ENCODE results near the gene TPST2. TPM values are rescaled to one million over a fixed set of nuclear protein-coding genes. Genes with fewer than 3 reads are reported as not detected.

The TPST2 gene
- polyA plus RNA-seq, 1 donor from 2014 or later: 34.7 TPM

DNA sequence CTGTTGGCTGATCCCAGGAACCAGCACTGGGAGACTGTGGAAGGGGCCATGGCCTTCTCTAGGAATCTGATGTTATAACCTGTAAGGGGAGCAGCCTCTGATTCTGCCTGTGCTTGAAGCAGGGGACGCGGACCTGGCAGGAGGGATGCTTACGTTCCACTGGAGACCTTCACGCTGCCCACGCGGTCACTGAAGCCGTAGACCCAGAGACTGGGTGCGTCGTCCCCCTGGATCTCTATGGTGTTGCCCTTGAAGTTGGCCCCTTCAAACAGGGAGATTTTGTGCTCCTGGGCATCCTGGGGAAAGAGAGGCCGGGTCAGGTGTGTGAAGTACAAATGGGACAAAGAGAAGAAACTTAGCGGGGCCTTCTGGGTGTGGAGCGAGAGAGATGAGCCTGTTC lies 11.8 kb upstream of the TPST2 start:
- Mint-ChIP-seq H3K9me3 (no peaks in the 10 kb centered on the region), H3K4me1 (peaks cover 0 to 5% (median 0%) of the 10 kb centered on the region in 3 donors), H3K4me3 (no peak overlapping the region), H3K36me3 (peaks cover 1% of the 10 kb centered on the region), H3K27ac (no peak overlapping the region), H3K27me3 (peaks cover 3% of the 10 kb centered on the region)

DNA sequence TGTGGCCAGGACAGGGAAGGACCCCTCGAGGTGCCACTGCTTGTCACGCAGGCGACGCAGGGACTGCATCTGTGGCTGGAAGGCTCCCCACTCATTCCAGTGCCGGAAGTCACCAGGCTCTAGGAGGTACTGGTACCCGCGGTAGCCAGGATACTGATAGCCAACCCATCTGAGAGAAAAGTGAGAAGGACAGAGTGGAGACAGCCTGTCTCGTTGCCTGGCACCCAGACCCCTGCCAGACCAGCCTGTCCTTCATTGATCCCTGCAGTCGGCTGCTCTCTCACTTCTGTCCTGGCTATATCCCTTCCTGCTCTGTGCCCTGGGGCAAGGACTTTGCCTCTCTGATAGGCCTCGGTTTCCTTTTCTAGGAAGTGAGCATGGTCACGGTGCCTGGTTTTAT lies 9.6 kb upstream of the TPST2 start:
- Mint-ChIP-seq H3K4me1 (peaks cover 0 to 5% (median 0%) of the 10 kb centered on the region in 3 donors), H3K9me3 (no peaks in the 10 kb centered on the region), H3K27me3 (peaks cover 3% of the 10 kb centered on the region), H3K4me3 (no peak overlapping the region), H3K27ac (no peak overlapping the region), H3K36me3 (no peaks in the 10 kb centered on the region)

DNA sequence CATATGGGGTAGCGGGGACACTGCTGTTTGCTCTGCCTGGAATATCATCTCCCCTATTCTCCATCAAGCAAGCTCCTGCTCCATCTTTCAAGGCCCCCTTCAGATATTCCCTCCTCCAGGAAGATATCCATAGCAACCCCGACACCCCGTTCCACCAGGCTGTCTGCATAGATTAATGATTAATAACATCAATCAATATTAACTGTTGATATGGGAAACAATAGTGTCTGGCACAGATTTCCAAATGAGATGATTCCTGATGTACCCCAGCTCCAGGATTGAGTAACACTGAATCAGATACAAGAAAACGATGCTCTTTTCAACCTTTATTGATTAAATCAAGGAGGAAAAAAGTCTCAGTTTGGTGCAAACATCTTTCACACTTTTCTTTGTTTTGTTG lies 7.5 kb upstream of the TPST2 start:
- no peak overlapping the region for H3K27ac Mint-ChIP-seq
- no peaks in the 10 kb centered on the region for H3K9me3 Mint-ChIP-seq
- peaks cover 3% of the 10 kb centered on the region for H3K27me3 Mint-ChIP-seq
- no peak overlapping the region for H3K4me3 Mint-ChIP-seq
- no peaks in the 10 kb centered on the region for H3K36me3 Mint-ChIP-seq
- H3K4me1 Mint-ChIP-seq: peaks cover 7 to 11% (median 7%) of the 10 kb centered on the region in 3 donors

DNA sequence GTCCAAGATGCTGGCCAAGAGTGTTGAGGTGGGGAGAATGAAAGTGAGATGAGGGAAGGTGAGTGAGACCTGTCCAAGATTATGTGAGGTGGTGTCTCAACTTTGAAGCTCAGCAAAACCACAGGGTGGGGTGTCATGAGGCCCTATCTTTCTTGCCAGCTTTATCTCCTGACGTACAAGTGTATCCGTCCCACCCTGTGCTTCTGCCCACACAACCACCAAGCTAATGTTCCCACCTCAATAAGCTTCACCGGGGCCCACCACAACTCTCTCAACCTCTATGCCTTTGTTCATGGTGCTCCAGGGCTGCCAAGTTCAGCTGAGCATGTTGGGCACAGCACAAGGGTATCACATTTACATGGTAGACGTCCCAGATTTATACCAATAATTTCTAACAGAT lies 7.1 kb upstream of the TPST2 start:
- H3K4me1 Mint-ChIP-seq: peaks cover 12 to 16% (median 12%) of the 10 kb centered on the region in 3 donors
- H3K9me3 Mint-ChIP-seq: no peaks in the 10 kb centered on the region
- no peak overlapping the region for H3K27ac Mint-ChIP-seq
- no peaks in the 10 kb centered on the region for H3K36me3 Mint-ChIP-seq
- peaks cover 2% of the 10 kb centered on the region for H3K27me3 Mint-ChIP-seq
- no peak overlapping the region for H3K4me3 Mint-ChIP-seq

DNA sequence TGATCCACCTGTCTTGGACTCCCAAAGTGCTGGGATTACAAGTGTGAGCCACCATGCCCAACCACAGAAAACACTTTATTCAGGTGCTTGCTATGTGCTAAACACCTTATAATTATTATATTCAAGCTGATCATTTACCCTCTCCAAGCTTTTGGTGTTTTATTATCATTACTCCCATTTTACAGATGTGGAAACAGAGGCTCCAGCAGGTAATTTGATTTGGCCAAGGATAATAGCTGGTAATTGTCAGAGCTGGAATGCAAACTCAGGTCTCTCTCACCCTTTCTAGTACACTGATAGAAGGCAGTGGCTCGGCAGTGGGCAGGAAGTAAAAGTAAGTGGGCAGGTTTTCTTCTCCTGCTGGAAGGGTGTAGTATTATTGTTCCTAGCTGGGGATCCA lies 3.8 kb upstream of the TPST2 start:
- Mint-ChIP-seq H3K36me3 (no peaks in the 10 kb centered on the region), H3K4me1 (peaks cover 19 to 23% (median 21%) of the 10 kb centered on the region in 3 donors), H3K9me3 (no peaks in the 10 kb centered on the region), H3K27ac (no peak overlapping the region), H3K4me3 (peak overlapping the region in 1 of 4 donors; percentile 16), H3K27me3 (no peaks in the 10 kb centered on the region)

DNA sequence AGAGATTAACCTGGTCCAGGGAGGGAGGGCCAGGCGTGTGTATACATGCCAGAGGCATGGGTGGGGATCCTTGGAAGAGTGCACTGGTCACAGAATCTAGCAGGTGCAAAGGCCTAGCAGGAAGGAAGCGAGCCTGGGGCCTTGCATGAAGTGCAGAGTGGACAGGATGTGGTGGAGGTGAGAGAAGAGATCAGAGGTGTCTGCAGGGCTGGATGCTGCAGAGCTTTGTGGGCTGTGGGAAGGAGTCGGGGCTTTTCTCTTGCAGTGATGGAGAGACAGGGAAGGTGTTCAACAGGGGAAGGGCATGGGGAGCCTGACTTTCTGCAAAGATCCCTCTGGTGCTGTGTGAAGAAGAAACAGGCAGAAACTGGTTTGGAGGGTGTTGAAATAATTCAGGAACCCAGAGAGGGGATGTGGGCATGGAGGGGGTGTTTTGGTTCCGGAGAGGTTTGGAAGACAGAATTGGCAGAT lies 2.5 kb upstream of the TPST2 start:
- peaks cover 0 to 2% (median 0%) of the 10 kb centered on the region in 3 donors for H3K9me3 Mint-ChIP-seq
- peak overlapping the region; percentile 3 to 48 (median 6) for H3K27ac Mint-ChIP-seq
- H3K36me3 Mint-ChIP-seq: no peaks in the 10 kb centered on the region
- peaks cover 25 to 30% (median 26%) of the 10 kb centered on the region in 3 donors for H3K4me1 Mint-ChIP-seq
- H3K4me3 Mint-ChIP-seq: peak overlapping the region in 3 of 4 donors; percentile 35 to 63 (median 53)
- no peaks in the 10 kb centered on the region for H3K27me3 Mint-ChIP-seq

DNA sequence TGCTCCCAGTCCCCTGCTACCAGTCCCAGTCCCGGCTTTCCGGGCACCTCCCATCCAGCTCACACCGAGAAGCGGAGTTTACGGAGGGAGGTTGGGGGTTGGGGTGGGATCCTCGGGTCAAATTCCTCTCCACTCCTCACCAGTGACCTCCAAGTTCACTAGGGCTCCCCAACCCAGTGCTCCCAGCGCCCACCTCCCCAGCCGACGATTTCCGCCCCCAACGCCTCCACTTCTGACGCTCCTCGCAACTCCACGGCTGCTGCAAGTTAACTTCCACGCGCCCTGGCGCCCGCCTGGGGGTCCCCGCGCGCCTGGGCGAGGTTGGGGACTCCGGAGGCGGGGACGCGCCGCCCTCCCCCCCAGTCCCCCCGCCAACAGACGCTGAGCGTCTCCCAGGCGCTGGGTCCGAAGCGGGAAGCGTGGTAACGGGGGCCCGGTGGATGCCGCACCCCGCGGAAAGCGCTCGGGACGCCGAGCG lies 526 bp downstream of the TPST2 start:
- peak overlapping the region; percentile 80 to 96 (median 89) for H3K4me3 Mint-ChIP-seq
- peaks cover 2% of the 10 kb centered on the region for H3K36me3 Mint-ChIP-seq
- no peaks in the 10 kb centered on the region for H3K27me3 Mint-ChIP-seq
- peaks cover 30 to 38% (median 31%) of the 10 kb centered on the region in 3 donors for H3K4me1 Mint-ChIP-seq
- peak overlapping the region in 1 of 3 donors; percentile 71 for H3K27ac Mint-ChIP-seq
- H3K9me3 Mint-ChIP-seq: peaks cover 0 to 2% (median 0%) of the 10 kb centered on the region in 3 donors

DNA sequence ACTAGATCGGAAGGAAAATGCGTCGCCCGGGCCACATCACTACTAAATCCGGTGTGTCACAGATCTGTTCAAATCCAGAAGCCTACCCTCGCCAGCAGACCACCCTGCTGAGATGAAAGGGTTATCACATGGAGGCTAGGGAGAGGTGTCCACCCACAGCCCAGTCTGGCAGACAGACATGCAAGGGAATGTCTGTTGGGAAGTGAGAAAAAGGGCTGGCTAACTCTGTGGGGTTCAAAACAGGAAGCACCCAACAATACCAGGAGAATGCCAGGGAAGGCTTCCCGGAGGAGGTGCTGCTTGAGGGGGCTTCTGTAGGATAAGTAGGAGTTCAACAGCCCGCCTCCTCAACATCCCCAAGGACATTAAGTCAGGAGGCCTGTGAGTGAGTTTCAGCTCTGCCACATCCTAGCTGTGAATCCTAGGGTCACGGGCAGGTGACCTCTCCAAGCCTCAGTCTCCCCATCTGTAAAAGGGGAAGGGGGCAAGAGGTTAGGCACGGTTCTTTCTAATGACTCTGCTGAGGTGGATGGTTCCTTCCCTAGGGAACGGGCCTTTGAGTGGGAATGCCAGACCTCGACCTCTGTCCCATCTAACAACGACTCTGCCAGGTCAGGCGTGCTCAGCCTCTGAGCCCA lies 1.1 kb downstream of the TPST2 start:
- Mint-ChIP-seq H3K9me3 (peaks cover 0 to 2% (median 0%) of the 10 kb centered on the region in 3 donors), H3K27me3 (no peaks in the 10 kb centered on the region), H3K27ac (peak overlapping the region in 2 of 3 donors; percentile 4 to 71), H3K36me3 (peaks cover 2% of the 10 kb centered on the region), H3K4me1 (peaks cover 30 to 38% (median 31%) of the 10 kb centered on the region in 3 donors), H3K4me3 (peak overlapping the region; percentile 80 to 96 (median 89))

DNA sequence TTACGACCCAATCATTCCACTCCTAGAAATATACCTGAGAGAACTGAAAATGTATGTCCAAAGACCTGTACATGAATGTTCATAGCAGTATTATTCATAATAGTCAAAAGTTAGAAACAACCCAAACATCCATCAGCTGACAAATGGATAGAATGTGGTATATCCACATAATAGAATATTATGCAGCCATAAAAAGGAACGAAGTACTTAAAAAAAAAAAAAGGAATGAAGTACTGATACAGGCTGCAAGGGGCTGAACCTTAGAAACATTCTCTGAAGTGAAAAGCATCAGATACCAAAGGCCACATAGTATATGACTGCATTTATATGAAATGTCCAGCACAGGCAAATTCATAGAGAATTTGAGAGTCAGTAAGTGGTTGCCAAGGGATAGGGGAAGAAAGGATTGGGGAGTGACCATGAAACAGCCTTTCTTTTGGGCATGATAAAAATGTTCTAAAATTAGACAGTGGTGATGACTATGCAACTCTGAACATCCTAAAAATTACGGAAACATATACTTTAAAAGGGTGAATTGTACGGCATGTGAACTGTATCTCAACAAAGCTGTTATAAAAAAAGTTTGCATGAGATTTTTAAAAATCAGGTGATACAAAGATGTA lies 1.8 kb downstream of the TPST2 start:
- no peaks in the 10 kb centered on the region for H3K27me3 Mint-ChIP-seq
- peaks cover 2% of the 10 kb centered on the region for H3K36me3 Mint-ChIP-seq
- peak overlapping the region in 1 of 3 donors; percentile 4 for H3K27ac Mint-ChIP-seq
- peak overlapping the region; percentile 80 to 96 (median 84) for H3K4me3 Mint-ChIP-seq
- peaks cover 0 to 2% (median 0%) of the 10 kb centered on the region in 3 donors for H3K9me3 Mint-ChIP-seq
- peaks cover 27 to 37% (median 30%) of the 10 kb centered on the region in 3 donors for H3K4me1 Mint-ChIP-seq

DNA sequence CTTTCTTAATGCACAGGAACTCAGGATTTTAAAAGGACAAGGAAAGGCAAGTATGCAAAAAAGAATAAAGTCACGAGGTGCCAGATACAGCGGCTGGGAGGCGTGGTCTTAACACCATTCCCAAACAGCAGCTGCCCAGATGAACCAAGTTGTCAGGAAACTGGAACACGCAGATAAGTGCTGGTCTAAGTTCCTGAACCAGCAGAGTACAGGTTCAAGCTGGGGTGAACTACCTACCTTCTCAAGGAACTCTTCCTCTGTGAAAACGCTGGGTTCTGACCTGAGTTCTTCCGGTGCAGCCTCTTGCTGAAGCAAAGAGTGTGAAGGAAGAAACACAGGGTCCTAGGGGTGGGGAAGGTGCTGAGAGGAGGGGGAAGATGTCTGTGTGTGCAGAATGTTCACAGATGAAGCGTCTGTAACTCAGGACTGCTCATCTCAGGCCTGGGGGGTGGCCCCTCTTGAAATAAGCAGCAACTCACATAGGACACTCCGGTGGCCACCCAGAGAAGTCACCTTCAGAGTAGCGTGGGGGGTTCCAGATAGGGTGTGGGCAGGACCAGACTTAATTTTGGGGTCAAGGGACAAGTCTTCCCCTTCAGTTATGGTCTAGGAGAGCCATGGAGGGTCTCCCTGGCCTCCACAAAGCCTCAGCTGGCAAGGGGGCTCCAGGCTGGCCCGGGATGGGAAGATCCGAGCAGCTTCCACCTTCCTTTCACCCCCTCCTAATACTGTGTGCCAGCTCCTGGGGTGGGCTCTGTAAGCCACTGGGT lies 3.2 kb downstream of the TPST2 start:
- Mint-ChIP-seq H3K4me1 (peaks cover 16 to 23% (median 16%) of the 10 kb centered on the region in 3 donors), H3K27ac (no peak overlapping the region)

DNA sequence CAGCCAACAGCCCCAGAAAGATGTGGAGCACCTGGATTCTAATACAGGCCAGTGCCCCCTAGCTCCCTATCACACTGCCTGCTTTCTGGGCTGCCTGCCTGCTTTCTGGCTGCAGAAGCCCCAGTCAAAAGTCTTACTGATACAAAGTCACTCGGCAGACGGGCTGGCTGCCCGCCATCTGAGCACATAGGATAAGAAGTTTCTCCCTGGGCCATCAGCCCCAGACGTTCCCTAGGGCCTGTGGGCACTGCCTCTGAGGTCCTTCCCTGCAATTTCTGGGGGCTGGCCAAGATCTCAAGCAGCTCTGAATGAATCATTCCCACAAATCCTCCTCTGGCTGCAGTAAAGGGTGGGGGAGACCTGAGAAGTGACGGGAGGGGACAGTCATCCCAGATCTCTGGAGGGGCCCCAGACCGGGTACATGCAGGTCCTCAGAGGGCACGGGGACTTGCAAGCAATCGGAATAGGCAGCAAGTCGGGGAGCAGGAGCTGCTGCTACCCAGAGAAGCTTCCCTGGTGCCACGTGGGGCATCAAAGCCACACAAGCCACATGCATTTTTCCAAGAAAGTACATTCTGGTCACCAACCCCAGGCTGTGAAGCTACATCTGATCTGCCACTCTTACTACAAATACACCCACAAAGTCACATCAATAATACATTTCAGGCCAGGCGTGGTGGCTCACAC lies 4.7 kb downstream of the TPST2 start:
- H3K9me3 Mint-ChIP-seq: peaks cover 0 to 2% (median 0%) of the 10 kb centered on the region in 3 donors
- H3K4me3 Mint-ChIP-seq: peak overlapping the region in 2 of 4 donors; percentile 22 to 28
- no peaks in the 10 kb centered on the region for H3K27me3 Mint-ChIP-seq
- H3K27ac Mint-ChIP-seq: peak overlapping the region in 1 of 3 donors; percentile 52
- H3K36me3 Mint-ChIP-seq: peaks cover 2% of the 10 kb centered on the region
- peaks cover 16 to 24% (median 19%) of the 10 kb centered on the region in 3 donors for H3K4me1 Mint-ChIP-seq

More for the DNA sequence above, 3.2 kb downstream of the TPST2 start:
- Mint-ChIP-seq H3K27me3 (no peaks in the 10 kb centered on the region), H3K36me3 (peaks cover 2% of the 10 kb centered on the region), H3K9me3 (peaks cover 0 to 2% (median 0%) of the 10 kb centered on the region in 3 donors), H3K4me3 (peak overlapping the region; percentile 25 to 62 (median 44))

DNA sequence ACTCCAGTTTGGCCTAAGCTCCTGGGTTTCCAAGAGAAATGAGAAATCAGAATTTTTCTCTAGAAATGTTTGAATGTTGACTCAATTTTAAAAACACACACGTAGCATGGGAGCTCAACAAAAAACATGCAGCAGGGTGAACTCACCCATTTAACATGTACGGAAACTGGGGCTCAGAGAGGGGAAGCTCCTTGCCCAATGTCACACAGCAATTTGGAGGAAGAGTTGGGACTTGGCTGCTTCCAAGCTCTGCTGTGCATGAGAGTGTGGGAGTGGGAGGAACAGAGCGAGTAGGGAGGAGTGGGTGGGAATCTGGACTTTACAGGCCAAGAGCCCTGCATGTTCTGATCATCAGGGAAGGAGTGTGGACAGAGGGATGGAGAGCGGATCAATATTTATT lies 5.9 kb downstream of the TPST2 start:
- peaks cover 2% of the 10 kb centered on the region for H3K36me3 Mint-ChIP-seq
- peaks cover 15 to 34% (median 21%) of the 10 kb centered on the region in 3 donors for H3K4me1 Mint-ChIP-seq
- peak overlapping the region in 1 of 4 donors; percentile 13 for H3K4me3 Mint-ChIP-seq
- H3K9me3 Mint-ChIP-seq: peaks cover 0 to 2% (median 0%) of the 10 kb centered on the region in 3 donors
- H3K27me3 Mint-ChIP-seq: no peaks in the 10 kb centered on the region
- peak overlapping the region in 1 of 3 donors; percentile 67 for H3K27ac Mint-ChIP-seq

DNA sequence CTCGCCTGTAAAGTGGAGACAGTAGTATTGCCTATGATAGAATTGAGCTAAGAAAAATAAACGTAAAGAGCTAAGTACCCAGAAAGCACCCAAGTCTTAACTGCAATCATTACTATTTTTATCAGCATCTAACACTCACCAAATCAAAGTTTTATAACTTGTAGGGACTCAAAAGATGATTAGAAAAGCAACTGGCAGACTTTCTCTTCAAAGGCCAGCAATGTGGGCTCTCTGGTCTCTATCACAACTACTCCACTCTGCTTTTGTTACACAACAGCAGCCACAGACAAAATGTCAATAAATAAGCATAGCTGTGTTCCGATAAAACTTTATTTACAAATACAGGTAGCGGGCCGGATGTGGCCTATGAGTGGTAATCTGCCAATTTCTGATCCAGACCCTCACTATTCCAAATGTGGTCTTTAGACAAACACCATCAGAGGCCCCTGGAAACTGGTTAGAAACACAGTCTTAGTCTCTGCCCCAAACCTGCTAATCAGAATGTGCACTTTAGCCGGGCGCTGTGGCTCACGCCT lies 8.2 kb downstream of the TPST2 start:
- H3K4me1 Mint-ChIP-seq: peaks cover 17 to 33% (median 17%) of the 10 kb centered on the region in 3 donors
- H3K4me3 Mint-ChIP-seq: peak overlapping the region in 1 of 4 donors; percentile 25
- no peaks in the 10 kb centered on the region for H3K27me3 Mint-ChIP-seq
- peak overlapping the region in 1 of 3 donors; percentile 39 for H3K27ac Mint-ChIP-seq
- H3K36me3 Mint-ChIP-seq: peaks cover 2% of the 10 kb centered on the region
- no peaks in the 10 kb centered on the region for H3K9me3 Mint-ChIP-seq

DNA sequence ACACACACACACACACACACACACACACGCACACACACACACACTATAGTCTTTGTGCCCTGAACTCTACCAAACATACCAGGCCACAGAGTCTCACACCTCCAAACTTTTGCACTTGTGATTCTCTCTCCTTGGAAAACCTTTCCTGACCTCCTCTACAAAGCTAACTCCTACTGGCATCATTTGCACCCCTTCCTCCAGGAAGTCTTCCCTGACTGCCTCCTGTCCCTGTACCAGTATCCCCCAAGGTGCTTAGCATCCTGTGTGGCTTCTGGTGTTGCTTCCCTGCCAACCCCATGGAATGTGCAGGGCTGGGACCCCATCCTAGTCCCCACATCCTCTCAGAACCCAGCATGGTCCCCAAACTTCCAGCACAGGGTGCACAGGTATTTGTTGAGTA lies 8.9 kb downstream of the TPST2 start:
- Mint-ChIP-seq H3K4me1 (peaks cover 15 to 35% (median 20%) of the 10 kb centered on the region in 3 donors), H3K4me3 (peak overlapping the region in 2 of 4 donors; percentile 23), H3K27me3 (no peaks in the 10 kb centered on the region), H3K27ac (peak overlapping the region in 2 of 3 donors; percentile 22 to 39), H3K36me3 (peaks cover 3% of the 10 kb centered on the region), H3K9me3 (no peaks in the 10 kb centered on the region)

Data from IgD-negative memory B cell (primary cell).